ENCODE measurements around the gene AMIGO2.

DNA sequence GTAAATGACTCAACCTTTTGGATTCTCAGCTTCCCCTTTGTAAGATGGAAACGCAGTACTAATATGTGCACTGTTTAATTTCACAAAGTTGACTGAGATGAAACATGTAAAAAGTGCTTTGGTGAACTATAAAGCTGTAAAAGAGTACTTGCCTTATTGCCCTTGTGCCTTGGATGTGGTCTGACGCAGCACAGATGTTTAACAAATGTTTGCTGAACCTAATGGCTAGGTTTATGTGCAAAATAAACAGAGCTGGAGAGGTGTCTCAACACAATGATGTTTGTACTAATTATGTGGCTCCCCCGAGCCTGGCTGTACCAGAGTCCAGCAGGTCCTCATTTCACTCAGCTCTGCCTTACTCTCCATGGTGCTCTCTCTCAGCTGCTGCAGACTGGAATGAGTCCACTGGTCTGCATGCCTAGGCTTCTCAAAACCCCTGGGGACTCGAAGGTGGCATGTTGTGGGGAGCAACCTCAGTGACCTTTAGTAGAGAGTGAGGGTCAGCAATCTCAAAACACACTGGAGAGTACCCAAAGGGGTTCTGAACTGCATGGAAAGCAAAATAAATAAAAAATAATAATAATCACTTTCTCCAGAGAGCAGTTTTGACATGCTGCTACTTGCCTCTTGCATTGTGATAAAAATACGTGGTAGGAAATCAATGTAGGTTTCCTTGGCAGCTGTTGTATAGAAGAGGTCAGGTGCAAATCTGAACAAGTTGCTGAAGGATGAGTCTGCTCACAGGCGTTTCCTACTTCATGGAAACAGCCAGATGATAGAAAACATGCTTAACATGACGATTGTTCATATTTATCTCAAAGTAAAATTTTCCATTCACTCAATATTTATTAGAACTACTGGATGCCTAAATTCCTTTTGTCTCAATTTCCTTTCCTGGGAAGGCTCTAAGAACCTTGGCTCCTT is 8.5 kb upstream of the AMIGO2 start:
- TF ChIP-seq CTCF (IDR thresholded peaks at IDR 0.05) = no peak
- TF ChIP-seq POLR2A (IDR thresholded peaks at IDR 0.05) = no peak

Data from Peyer's patch (tissue), 4 donors.